ENCODE measurements around the gene SSU72. TPM values are rescaled to one million over a fixed set of nuclear protein-coding genes. Genes with fewer than 3 reads are reported as not detected.

Gene SSU72
- total RNA-seq: 100 to 1,000 TPM; 121 to 148 (median 137) TPM
- 100 to 1,000 TPM; 211 to 267 TPM for polyA plus RNA-seq
- 129 reads per million, percentile 88 among the genes with 10 or more reads in this experiment for total RNA-seq

GRCh38 chr1:1574721-1575537 lies at the start of gene SSU72:
SSU72 (minus strand) TSS chr1:1574863; CDS start chr1:1574557, 306 bp downstream.
- Histone ChIP-seq H3K4me3 (ENCODE audit: low read length) (peak within 1 kb of the TSS; percentile 93), H3K4me1 (ENCODE audit: control insufficient read depth in 2 of 2, insufficient read depth in 2 of 2, low read length in 2 of 2) (peaks cover 22 to 26% of the 10 kb centered on the region in 2 donors), H3K36me3 (ENCODE audit: control insufficient read depth in 2 of 3, insufficient read depth in 3 of 3, low read length in 3 of 3) (peaks cover 0 to 17% (median 0%) of the 10 kb centered on the region in 3 experiments), H3K27ac (ENCODE audit: low read depth, low read length) (peak within 1 kb of the TSS; percentile 98), H3K9me3 (ENCODE audit: control insufficient read depth in 2 of 3, low read length in 3 of 3) (no peaks in the 10 kb centered on the region), H3K27me3 (ENCODE audit: control insufficient read depth in 2 of 2, insufficient read depth in 2 of 2, low read length in 2 of 2) (no peaks in the 10 kb centered on the region)
- intact Hi-C loops (cut with micrococcal nuclease): loop anchor here (1.0 to 2.0 kb wide), 8 partner anchors 24 to 176 kb away; partner anchors contain the start of genes ATAD3A (in 2 of the 2), MIB2 (in 2 of the 2), CCNL2 (in 1 of the 2) and CDK11B (in 1 of the 2)
- H3K27ac Mint-ChIP-seq: peak within 1 kb of the TSS; percentile 98 to 100 (median 99)
- ATAC-seq: peak; percentile 94
- ChIA-PET CTCF (no interaction called here), POLR2A (interaction anchor here (0.7 to 4.9 kb wide), 5 partner anchors 33 to 71 kb away, joined by 3 to 42 read pairs (median 3); partner anchors contain the start of gene MIB2)
- DNase-seq: peak; percentile 90 to 97 (median 93)
- peaks cover 0 to 6% (median 0%) of the 10 kb centered on the region in 11 donors for H3K9me3 Mint-ChIP-seq
- peaks cover 21 to 42% (median 31%) of the 10 kb centered on the region in 7 donors for H3K4me1 Mint-ChIP-seq
- peaks cover 0 to 2% (median 0%) of the 10 kb centered on the region in 5 donors for H3K27me3 Mint-ChIP-seq
- H3K36me3 Mint-ChIP-seq: peaks cover 0 to 12% (median 5%) of the 10 kb centered on the region in 5 donors
- peak within 1 kb of the TSS; percentile 97 to 99 (median 98) for H3K4me3 Mint-ChIP-seq

GRCh38 chr1:1623631-1624442 lies 49.2 kb upstream of the SSU72 start:
- intact Hi-C loops (cut with micrococcal nuclease): no loop called here
- H3K4me1 ChIP-seq (ENCODE audit: control insufficient read depth in 2 of 2, insufficient read depth in 2 of 2, low read length in 2 of 2): no peaks in the 10 kb centered on the region
- no peak overlapping the region for H3K27ac ChIP-seq (ENCODE audit: low read depth, low read length)
- no peaks in the 10 kb centered on the region for H3K27me3 ChIP-seq (ENCODE audit: control insufficient read depth in 2 of 2, insufficient read depth in 2 of 2, low read length in 2 of 2)
- CTCF ChIA-PET: no interaction called here
- no peaks in the 10 kb centered on the region for H3K9me3 ChIP-seq (ENCODE audit: control insufficient read depth in 2 of 3, low read length in 3 of 3)
- H3K36me3 Mint-ChIP-seq: no peaks in the 10 kb centered on the region
- H3K4me3 Mint-ChIP-seq: no peak overlapping the region
- H3K9me3 Mint-ChIP-seq: no peaks in the 10 kb centered on the region
- ATAC-seq (no peak), DNase-seq (no peak)
- H3K27me3 Mint-ChIP-seq: no peaks in the 10 kb centered on the region
- no peaks in the 10 kb centered on the region for H3K36me3 ChIP-seq (ENCODE audit: control insufficient read depth in 2 of 3, insufficient read depth in 3 of 3, low read length in 3 of 3)
- peaks cover 0 to 15% (median 0%) of the 10 kb centered on the region in 7 donors for H3K4me1 Mint-ChIP-seq
- POLR2A ChIA-PET: interaction anchor here (3.2 kb wide), 1 partner anchor 9 kb away, joined by 24 read pairs; the partner anchor contains the start of gene MIB2
- no peak overlapping the region for H3K27ac Mint-ChIP-seq
- H3K4me3 ChIP-seq (ENCODE audit: low read length): no peak overlapping the region

GRCh38 chr1:1623181-1623630 lies 48.5 kb upstream of the SSU72 start:
- H3K36me3 Mint-ChIP-seq: no peaks in the 10 kb centered on the region
- H3K4me3 ChIP-seq (ENCODE audit: low read length): no peak overlapping the region
- no peak for ATAC-seq
- no peaks in the 10 kb centered on the region for H3K4me1 ChIP-seq (ENCODE audit: control insufficient read depth in 2 of 2, insufficient read depth in 2 of 2, low read length in 2 of 2)
- H3K36me3 ChIP-seq (ENCODE audit: control insufficient read depth in 2 of 3, insufficient read depth in 3 of 3, low read length in 3 of 3): no peaks in the 10 kb centered on the region
- no peaks in the 10 kb centered on the region for H3K27me3 Mint-ChIP-seq
- H3K9me3 Mint-ChIP-seq: no peaks in the 10 kb centered on the region
- no peak overlapping the region for H3K27ac Mint-ChIP-seq
- peaks cover 0 to 15% (median 0%) of the 10 kb centered on the region in 7 donors for H3K4me1 Mint-ChIP-seq
- ChIA-PET CTCF (no interaction called here), POLR2A (no interaction called here)
- H3K27ac ChIP-seq (ENCODE audit: low read depth, low read length): no peak overlapping the region
- no peak overlapping the region for H3K4me3 Mint-ChIP-seq
- no peaks in the 10 kb centered on the region for H3K27me3 ChIP-seq (ENCODE audit: control insufficient read depth in 2 of 2, insufficient read depth in 2 of 2, low read length in 2 of 2)
- peak in 1 of 9 donors; percentile 12 for DNase-seq
- intact Hi-C loops (cut with micrococcal nuclease): no loop called here
- H3K9me3 ChIP-seq (ENCODE audit: control insufficient read depth in 2 of 3, low read length in 3 of 3): no peaks in the 10 kb centered on the region

DNA sequence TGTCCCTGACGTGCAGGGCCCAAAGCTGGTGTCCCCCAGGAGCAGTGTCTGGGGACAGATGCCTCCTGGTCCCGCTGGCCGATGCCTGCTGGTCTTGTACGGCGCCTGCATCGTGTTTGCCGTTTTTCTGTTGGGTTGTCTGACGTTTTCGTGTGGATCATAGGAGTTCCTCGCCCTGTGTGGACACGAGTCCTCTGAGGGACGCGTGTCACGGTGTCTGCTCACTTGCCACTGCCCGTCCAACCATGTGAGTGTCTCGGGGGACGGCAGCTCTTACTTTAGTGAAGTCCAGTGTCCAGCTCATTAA lies 48.1 kb upstream of the SSU72 start:
- Mint-ChIP-seq H3K36me3 (no peaks in the 10 kb centered on the region), H3K9me3 (no peaks in the 10 kb centered on the region), H3K27me3 (no peaks in the 10 kb centered on the region), H3K4me1 (peaks cover 0 to 15% (median under 1%) of the 10 kb centered on the region in 7 donors), H3K27ac (no peak overlapping the region), H3K4me3 (peak overlapping the region in 1 of 10 donors; percentile 36)
- H3K4me1 ChIP-seq (ENCODE audit: control insufficient read depth in 2 of 2, insufficient read depth in 2 of 2, low read length in 2 of 2): no peaks in the 10 kb centered on the region
- ChIA-PET CTCF (no interaction called here), POLR2A (no interaction called here)
- no peak overlapping the region for H3K4me3 ChIP-seq (ENCODE audit: low read length)
- H3K36me3 ChIP-seq (ENCODE audit: control insufficient read depth in 2 of 3, insufficient read depth in 3 of 3, low read length in 3 of 3): no peaks in the 10 kb centered on the region
- DNase-seq: no peak
- no peaks in the 10 kb centered on the region for H3K9me3 ChIP-seq (ENCODE audit: control insufficient read depth in 2 of 3, low read length in 3 of 3)
- intact Hi-C loops (cut with micrococcal nuclease): no loop called here
- H3K27me3 ChIP-seq (ENCODE audit: control insufficient read depth in 2 of 2, insufficient read depth in 2 of 2, low read length in 2 of 2): no peaks in the 10 kb centered on the region
- no peak for ATAC-seq
- H3K27ac ChIP-seq (ENCODE audit: low read depth, low read length): no peak overlapping the region

GRCh38 chr1:1622010-1622787 lies 47.5 kb upstream of the SSU72 start:
- Histone ChIP-seq H3K36me3 (ENCODE audit: control insufficient read depth in 2 of 3, insufficient read depth in 3 of 3, low read length in 3 of 3) (no peaks in the 10 kb centered on the region), H3K4me1 (ENCODE audit: control insufficient read depth in 2 of 2, insufficient read depth in 2 of 2, low read length in 2 of 2) (no peaks in the 10 kb centered on the region), H3K27me3 (ENCODE audit: control insufficient read depth in 2 of 2, insufficient read depth in 2 of 2, low read length in 2 of 2) (no peaks in the 10 kb centered on the region), H3K9me3 (ENCODE audit: control insufficient read depth in 2 of 3, low read length in 3 of 3) (no peaks in the 10 kb centered on the region), H3K27ac (ENCODE audit: low read depth, low read length) (no peak overlapping the region), H3K4me3 (ENCODE audit: low read length) (no peak overlapping the region)
- Mint-ChIP-seq H3K27ac (peak overlapping the region in 2 of 9 donors; percentile 11 to 41), H3K4me3 (peak overlapping the region in 2 of 10 donors; percentile 20 to 25), H3K27me3 (no peaks in the 10 kb centered on the region), H3K36me3 (no peaks in the 10 kb centered on the region), H3K9me3 (no peaks in the 10 kb centered on the region), H3K4me1 (peaks cover 0 to 21% (median 6%) of the 10 kb centered on the region in 7 donors)
- ChIA-PET POLR2A (no interaction called here), CTCF (no interaction called here)
- intact Hi-C loops (cut with micrococcal nuclease): no loop called here
- ATAC-seq (no peak), DNase-seq (no peak)

All from naive thymus-derived CD4-positive, alpha-beta T cell (primary cell).